Skeletal muscle cell (primary cell): Measurements from ENCODE around the gene EIF4G2.
"Not testable (repeated sequence)": the region's sequence is repeated elsewhere in the genome, so short reads cannot be mapped to it uniquely, and the experiment has no call there.

Source experiments
- DNase-seq: peaks from one replicate; pipeline ENCODE4 v3.0.0-alpha.2; 2010; ENCODE audit warnings: low read depth
- H3K4me3 ChIP-seq: 2 replicates; pipeline ENCODE4 v1.5.1; 2011; ENCODE audit warnings: low read depth, mild to moderate bottlenecking, control low read depth, low read length, moderate library complexity

Gene EIF4G2

DNA sequence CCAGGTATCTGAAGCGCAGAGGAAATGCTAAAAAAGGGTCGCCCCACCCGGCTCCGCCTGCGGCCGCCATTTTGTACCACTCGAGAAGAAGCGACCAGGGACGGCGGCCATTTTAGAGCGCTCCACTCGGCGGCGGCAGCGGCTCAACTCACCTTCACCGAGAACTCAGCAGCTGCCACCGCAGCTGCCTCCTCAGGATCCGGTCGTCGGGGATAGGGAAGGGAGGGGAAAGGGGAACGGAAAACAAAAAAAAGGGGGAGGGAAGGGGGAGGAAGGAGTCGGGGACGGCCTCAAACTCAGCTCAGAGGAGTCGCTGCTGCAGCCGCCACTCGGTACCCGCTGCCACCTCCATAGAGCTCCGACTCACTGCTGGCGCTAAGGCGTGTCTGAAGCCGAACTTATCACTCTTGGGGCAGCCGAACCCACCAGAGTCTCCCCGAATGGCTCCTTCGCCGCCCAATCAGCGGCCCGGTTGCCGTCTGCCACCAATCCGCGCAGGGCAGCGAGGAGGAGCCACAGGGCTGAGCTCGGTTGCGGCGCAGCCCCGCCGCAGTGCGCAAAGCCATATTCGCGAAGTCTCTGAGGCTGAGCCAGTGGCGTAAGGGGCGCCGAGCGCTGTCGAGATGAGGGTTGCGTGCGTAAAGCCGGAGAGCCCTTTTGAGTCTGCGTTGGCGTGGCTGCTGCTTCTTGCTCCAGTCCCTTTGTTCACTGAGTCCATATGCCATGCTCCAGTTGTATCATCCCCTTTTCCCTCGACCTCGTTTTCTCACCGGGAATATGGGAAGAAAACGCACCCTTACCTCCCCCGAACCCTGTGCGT is at the start of gene EIF4G2:
Gene EIF4G2, minus strand, starts transcription at position 374 of the 820 bp plus-strand sequence.
- peak; percentile 95 for DNase-seq
- H3K4me3 ChIP-seq = peak within 1 kb of the TSS; percentile 99

DNA sequence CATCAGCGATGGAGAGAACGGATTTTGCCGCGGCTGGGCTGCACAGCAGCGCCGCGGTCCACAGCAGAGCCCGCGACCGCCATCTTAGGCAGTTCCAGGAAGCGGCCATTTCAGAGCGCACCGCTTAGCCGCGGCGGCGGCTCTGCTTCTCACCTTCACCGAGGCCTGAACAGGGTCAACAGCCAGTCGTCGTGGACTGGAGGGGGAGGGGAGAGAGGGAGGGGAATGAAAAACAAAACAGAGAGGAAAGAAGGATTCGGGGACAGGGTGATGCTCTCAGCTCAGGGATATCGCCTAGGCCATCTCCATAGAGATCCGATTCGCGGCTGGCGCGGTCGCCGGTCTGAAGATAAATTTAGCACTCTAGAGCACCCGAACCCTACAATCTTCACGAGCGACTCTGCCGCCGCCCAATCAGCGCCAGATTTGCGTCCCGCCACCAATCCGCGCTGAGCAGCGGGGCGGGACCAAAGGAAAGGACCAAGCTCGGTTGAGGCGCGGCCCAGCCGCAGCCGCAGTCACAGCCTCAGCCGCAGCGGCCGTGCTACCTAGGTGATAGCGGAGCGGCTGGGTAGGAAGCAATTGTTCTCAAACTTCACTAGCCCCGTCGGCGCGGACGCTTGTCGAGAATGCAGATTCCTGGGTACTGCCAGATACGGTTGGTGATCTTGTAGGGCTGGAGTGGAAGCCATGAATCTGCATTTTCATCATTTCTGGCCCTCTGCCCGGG is 49.1 kb upstream of the EIF4G2 start, which contains the start of gene ZBED5:
Gene ZBED5, minus strand, starts transcription at position 345 of the 730 bp plus-strand sequence. CDS start 3,108 bp downstream, outside the sequence.
- DNase-seq = peak; percentile 91
- peak within 1 kb of the TSS; percentile 79 for H3K4me3 ChIP-seq

DNA sequence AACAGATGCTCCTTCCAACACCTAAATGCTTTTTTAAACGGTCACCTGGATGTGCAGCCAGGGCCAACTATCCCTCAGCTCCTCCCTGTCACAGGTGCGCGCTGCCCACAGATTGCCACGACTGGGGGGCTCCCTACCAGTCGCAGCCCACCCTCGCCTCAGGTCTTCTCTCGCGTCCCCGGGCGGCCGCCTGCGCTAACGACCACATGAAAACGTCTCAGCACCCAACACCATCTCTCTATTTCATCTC is 48.7 kb upstream of the EIF4G2 start:
- no peak for DNase-seq
- H3K4me3 ChIP-seq = peak overlapping the region; percentile 79

DNA sequence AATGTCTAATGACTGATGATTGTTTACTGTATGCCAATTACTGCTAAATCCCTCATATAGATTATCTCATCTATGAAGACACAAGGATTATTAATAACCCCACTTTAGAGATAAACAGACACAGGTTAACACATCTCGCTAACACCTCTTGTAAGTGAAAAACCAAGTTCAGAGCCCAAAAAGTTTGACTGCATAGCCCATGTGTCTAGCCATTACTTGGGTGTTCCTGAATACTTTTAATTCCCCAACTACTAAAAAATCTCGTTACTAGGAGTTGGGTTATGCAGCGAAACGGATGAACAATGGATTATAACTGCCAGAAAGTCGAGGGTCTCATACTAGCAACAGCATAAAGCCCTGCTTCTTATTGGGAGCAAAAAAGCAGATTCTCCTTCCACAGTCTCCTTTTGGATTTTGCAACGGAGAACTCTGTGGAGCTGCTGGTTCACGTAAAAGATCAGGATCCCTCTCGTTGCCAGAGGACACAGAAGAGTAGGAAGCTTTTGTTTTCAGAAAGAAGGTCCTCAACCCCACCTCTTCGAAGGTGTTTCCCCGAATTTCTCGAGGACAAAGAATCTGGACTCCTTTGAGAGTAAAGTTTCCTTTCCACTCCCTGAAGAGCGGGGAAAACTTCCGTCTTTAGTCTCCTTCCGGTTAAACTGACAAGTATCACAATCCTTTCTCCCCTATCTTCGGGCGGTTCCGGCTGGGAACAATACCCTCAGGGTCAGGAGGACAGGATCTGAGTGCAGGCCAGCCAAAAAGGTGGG is 48.1 kb upstream of the EIF4G2 start:
- no peak for DNase-seq
- H3K4me3 ChIP-seq = peak overlapping the region; percentile 79

DNA sequence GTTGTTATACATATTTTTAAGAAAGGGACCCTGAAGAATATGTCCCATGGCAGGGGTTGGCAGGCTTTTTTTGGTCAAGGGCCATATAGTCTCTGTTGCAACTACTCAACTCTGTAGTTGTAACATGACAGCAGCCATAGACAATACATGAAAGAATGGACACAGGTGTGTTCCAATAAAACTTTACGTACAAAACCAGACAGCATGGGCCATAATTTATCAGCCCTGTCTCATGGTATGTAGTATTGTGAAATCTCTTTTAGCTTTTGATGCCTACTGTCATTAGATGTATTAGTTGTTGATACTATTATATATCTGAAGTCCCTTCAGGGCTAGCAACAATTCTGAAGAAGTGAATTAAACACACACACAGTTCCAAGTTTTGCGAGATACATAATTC is 46.6 kb upstream of the EIF4G2 start:
- no peak overlapping the region for H3K4me3 ChIP-seq
- DNase-seq = no peak

DNA sequence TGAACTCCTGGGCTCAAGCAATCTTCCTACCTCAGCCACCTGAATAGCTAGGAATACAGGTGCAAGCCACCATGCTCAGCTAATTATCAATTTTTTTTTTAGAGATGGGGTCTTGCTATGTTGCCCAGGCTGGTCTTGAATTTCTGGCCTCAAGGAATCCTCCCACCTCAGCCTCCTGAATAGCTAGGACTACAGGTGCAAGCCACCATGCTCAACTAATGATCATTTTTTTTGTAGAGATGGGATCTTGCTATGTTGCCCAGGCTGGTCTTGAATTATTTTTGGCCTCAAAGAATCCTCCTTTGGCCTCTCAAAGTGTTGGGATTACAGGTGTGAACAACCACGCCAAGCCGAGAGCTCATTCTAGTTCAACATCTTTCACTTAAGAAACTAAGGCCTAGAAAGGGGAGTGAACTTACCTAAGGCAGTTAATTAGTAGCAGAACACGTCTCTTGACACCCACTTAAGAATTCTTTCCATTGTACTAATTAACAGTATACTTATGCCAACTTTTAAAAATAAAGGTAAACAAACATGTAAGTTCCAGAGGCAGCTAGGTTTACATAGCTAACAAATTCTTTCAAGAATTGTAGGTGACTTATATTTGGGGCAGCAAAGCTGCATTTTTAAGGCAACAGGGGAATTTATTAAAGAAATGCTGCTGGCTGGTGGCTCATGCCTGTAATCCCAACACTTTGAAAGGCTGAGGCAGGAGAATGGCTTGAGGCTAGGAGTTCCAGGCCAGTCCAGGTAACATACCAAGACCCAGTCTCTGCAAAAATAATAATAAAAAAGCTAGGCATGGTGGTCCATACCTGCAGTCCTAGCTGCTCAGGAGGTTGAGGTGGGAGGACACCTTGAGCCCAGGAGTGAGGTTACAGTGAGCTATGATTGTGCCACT is 39.5 kb upstream of the EIF4G2 start:
- DNase-seq = no peak
- H3K4me3 ChIP-seq = no peak overlapping the region

DNA sequence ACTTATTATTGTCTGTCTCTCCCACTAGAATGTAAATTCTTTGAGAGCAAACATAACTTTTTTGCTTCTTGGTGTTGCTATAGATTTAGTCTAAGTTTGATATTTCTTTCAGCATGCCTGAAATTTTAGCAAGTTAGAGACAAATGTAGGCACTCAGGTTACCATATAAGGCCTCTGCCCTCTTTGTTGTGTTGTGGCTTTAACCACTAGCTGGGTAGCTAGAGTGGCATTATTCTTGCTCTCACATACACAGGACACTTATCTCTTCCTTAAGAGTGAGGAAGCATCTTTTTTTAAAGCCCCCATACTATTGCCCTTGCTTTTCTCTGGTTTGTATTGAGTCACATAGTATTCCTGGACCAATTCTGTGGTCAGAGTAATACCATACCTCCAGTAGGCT is 37.9 kb upstream of the EIF4G2 start:
- no peak for DNase-seq
- H3K4me3 ChIP-seq = no peak overlapping the region

DNA sequence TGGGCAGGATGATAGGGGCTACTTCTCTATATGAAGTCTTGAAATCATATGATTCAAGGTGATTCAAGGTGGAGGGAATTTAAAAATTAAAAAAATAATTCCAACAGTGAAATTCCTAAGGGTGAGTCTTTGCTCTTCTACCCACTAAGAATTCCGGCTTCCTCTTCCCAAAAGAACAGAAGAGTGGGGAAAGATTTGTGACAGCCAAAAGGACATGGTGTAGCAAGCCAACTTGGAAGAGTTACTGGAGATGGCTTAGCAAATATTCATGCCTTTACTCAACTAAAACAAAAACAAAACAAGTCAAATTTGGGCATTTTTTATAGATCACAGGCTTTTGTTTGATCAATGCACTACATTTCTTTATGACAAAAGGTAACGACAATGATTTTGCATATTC is 36.9 kb upstream of the EIF4G2 start:
- DNase-seq = no peak
- no peak overlapping the region for H3K4me3 ChIP-seq

DNA sequence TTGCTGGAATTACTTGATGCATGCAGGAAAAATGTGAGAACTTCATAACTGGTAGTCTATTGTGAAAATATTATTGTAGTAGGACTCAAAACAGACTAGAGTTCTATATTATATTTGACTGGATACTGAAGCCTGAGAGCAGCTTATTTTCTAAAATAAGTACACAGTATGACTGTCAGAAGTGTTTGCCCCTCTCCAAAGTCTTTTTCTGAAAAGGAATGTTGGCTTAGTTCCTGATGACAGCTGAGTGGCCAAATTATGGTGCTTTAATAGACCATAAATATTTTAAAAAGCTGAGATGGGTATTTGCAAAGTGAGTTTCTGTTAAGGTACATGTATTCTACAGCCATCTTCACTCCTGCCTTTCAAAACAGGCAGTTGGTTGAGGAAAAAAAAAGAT is 36.1 kb upstream of the EIF4G2 start:
- no peak for DNase-seq
- H3K4me3 ChIP-seq = no peak overlapping the region

DNA sequence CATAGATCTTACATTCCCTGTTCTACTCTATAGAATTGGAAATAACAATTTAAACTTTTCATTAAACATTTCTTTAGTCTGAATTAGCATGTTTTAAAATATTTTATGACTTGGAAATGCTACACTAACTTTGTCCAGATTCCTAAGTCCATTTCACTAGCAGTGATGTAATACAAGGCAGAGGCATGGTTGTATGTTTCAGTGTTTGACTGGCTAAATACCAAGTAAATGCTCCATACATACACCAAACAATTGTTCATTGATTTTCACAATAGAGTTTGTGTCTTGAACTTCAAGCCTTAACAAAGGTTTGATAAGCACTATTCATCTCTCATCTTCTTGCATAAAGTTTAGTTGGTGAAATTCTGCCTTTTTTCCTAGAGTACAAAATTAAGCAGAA is 35.6 kb upstream of the EIF4G2 start:
- no peak overlapping the region for H3K4me3 ChIP-seq
- DNase-seq = no peak

DNA sequence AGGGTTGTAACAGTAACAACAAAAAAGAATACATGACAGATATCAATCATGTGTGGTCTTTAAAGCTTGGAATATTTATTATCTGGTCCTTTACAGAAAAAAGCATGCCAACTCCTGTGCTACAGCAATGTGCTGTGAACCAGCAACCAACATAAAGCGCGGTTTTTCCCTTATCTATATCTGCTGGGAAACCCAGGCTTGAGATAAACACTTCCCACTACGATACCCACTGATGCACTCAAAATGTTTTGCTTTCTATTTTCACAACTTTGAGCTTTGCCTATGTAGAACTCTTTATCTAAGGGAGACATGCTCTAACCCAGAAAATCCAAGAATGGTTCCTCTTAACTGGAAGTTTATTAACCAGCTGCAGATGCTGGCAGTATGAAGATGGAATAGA is 30.2 kb upstream of the EIF4G2 start:
- no peak overlapping the region for H3K4me3 ChIP-seq
- no peak for DNase-seq

DNA sequence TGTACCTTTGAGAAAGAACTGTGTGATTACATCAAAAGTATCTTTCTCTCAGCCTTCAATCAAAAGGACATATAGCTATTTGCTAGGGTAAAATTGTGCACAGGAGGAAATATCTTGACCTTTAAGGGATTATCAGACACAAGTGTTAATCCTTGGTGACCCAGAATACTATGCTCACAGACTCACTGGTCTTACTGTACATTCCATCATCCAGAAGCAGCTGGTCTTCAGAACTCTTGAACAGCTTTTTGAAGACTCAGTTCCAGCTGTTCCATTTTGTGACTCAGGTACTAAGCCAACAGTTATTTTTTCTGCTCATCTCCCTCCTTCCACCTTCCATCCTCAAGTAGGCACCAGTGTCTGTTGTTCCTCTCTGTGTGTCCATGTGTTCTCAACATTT is 29.4 kb upstream of the EIF4G2 start:
- DNase-seq = no peak
- H3K4me3 ChIP-seq = no peak overlapping the region

DNA sequence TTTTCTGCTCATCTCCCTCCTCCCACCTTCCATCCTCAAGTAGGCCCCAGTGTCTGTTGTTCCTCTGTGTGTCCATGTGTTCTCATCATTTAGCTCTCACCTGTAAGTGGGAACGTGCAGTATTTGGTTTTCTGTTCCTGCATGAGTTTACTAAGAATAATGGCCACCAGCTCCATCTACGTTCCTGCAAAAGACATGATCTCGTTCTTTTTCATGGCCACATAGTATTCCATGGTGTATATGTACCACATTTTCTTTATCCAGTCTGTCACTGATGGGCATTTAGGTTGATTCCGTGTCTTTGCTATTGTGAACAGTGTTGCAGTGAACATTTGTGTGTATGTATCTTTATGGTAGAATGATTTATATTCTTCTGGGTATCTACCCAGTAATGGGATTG is 28.2 kb upstream of the EIF4G2 start:
- H3K4me3 ChIP-seq, DNase-seq: not testable (repeated sequence)

DNA sequence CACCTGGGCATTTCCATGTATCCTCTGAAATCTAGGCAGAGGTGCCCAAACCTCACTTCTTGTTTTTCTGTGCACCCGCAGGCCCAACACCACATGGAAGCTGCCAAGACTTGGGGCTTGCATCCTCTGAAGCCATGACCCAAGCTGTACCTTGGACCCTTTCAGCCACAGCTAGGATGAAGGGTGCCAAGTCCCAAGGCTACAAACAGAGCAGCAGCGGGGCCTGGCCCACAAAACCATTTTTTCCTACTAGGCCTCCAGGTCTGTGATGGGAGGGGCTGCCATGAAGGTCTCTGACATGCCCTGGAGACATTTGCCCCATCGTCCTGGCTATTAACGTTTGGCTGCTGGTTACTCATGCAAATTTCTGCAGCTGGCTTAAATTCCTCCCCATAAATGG is 20.4 kb upstream of the EIF4G2 start:
- no peak for DNase-seq
- no peak overlapping the region for H3K4me3 ChIP-seq

DNA sequence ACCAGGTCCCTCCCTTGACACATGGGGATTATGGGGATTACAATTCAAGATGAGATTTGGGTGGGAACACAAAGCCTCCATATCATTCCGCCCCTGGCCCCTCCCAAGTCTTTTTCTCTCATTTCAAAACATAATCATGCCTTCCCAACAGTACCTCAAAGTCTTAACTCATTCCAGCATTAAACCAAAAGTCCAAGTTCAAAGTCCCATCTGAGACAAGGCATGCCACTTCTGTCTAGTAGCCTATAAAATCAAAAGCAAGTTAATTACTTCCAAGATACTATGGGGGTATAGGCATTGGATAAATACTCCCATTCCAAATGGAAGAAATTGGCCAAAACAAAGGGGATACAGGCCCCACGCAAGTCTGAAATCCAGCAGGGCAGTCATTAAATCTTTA is 19.7 kb upstream of the EIF4G2 start:
- no peak for DNase-seq
- H3K4me3 ChIP-seq = no peak overlapping the region

DNA sequence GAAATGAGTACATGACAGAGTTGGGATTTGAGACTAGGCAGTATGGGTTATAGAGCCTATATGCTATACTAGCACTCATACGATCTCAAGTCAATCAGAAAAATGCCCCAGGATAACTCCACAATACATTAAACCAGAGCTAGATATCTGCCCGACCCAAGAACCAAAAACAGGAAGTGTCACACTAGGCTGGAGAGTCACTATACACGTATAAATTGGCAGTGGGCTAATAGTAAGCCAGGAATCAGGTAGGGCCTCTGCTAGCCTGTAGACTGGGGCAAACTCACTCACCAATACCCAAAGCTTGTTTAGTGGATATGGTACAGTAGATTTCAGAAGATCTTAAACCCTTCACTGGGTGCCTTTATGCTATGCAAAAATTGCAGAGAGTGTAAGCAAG is 16.2 kb upstream of the EIF4G2 start:
- no peak for DNase-seq

DNA sequence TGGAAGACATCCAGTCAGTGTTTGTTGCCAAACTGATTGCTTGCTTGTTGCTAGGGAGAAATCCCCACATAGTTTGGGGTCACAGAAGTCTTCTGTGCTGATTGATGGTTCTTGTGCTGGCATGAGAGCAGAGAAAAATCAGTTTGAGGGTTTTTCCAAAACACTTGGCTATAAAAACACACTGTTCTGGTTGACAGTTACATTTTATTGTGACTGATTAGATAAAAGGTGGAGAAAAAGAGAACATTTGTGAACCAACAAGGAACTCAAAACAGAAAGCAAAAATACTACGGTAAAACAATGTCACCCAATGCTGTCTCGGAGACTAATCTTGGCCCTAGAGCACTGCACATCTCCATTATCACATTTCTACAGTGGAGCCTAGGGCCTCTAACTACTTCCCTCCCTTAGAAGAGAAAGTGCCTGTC is 14.4 kb upstream of the EIF4G2 start:
- no peak for DNase-seq
- H3K4me3 ChIP-seq = no peak overlapping the region

More for the DNA sequence above, 16.2 kb upstream of the EIF4G2 start:
- no peak overlapping the region for H3K4me3 ChIP-seq

DNA sequence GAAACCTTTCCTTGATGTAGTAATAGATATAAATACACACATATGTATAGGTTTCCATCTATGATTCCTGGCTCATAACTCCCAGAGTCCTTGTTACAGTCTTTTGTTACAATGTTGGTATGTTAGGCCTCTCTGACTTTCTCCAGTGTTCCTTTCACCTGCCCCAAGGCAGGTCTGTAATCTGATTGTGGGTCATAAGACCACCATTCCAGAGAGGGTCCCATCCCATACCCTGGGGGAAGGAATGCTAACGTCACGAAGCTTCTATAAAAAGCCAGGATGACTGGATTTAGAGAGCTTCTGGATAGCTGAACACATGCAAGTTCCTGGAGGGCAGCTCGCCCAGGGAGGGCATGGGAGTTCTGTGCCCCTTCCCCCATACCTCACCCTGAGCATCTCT is 13.8 kb upstream of the EIF4G2 start:
- H3K4me3 ChIP-seq, DNase-seq: not testable (repeated sequence)

DNA sequence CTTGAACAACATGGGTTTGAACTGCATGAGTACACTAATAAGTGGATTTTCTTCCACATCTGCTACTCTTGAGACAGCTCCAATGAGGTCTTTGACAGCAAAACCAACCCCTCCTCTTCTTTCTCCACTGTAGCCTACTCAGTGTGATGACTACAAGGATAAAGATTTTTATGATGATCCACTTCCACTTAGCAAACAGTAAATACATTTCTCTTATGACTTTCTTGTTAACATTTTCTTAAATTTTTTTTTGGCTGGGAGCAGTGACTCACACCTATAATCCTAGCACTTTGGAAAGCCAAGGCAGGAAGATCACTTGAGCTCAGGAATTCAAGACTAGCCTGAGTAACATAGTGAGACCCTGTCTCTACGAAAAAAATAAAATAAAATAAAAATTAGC is 9.9 kb upstream of the EIF4G2 start:
- H3K4me3 ChIP-seq = no peak overlapping the region
- DNase-seq = peak; percentile 34
